NCI-H345 treated with DMSO at 0.1 percent for 48 hours (cell line): ENCODE measurements around the gene ZNF488.

Experiments used
- DNase-seq: peaks from one replicate; lab custom pipeline; 2025; ENCODE audit not compliant: unreplicated experiment; lab: John Stamatoyannopoulos, UW

The ZNF488 gene

DNA sequence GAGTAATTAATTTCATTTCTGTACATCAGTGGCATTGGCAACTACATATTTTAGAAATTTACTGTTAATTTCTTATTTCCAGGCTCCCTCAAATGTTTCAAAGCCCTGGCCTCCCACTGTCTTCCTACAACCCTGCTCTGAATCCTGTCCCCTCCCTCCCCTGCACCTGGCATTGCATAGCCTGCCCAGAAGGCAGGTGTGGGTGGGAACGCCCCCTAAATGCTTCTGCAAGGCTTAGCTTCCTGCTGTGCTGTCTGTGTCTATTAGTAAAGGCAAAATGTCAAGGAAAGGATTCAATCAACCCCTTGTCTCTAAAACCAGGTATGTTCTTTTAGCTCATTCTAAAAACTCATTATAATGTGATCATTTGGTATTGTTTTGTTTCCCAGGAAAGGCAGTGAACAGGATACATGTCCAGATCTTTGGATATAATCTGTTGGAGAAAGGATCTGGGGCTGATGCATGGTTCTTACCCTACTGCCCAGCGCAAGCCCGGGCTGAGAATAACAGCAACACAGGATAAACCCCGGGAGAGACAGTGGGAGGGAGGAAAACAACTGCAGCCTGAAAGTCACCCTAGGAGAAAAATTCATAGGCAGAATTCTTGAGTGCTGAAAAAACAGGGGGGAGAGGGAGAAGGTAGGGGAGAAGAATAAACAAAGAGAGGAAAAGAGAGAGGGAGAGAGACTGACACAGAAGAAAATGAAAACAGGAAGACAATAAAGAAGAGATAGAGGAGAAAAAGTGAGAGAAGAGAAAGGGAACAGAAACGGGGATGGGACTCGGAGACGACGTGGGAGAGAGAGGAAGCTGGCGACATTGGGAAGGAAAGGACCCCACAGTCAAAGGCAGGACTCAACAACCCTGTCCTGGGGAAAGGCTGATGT, 589 bp downstream of the ZNF488 start:
- peak; percentile 66 for DNase-seq

DNA sequence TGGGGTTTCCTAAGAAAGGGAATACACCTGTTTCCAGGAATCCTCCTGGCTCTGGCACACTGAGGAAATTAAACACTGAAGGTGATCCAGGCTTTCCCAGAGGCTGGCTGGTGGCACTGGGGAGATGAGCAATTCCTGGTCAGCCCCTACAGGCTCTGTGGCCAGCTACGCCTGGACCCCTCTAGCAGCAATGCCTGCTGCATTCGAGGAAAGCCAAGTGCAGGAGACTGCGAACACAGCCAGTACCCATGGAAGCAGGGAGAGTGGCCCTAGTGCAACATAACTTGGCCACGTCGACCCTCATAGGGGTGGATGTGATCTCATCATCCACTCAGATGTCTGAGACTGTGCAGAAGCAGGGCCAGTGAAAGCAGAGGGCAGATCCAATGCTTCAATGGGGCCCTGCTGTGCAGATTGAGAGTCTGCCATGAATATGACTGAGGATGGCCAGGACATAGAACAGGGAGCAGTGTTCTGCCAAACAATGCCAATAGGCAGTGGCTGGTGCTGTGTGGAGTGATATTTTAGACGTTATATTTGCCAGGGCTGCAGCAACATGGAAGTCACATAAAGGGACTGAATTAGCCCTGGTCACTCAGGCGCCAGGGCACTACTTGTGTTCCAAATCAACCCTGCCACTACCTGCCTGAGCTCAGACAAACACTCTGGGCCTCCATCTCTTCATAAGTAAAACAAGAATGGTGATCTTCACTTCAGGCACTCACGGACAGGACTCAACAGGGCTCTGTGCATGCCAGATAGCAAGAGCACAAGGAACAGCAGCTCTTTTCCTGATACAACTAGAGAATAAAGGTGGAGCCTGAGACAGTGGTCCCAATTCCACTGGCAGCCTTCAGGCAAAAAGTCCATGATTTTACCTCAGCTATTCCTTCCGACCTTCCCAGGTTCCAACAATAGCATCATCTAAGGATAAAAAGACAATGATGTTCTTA, 2.4 kb downstream of the ZNF488 start:
- no peak for DNase-seq

DNA sequence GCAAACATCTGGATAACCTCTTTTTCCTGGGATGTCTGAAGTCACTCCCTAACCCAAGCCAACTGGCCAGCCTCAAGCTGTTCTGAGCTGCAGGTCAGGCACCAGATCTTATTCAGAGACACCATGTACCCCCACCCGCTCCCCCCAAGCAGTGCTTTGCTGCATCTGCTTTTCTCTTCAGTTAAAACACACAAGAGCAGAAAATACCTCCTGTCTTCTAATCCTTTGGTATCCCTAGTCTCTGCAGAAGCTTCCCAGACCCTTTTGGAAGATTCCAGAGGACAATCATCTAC, 3.0 kb downstream of the ZNF488 start:
- DNase-seq, result no peak

DNA sequence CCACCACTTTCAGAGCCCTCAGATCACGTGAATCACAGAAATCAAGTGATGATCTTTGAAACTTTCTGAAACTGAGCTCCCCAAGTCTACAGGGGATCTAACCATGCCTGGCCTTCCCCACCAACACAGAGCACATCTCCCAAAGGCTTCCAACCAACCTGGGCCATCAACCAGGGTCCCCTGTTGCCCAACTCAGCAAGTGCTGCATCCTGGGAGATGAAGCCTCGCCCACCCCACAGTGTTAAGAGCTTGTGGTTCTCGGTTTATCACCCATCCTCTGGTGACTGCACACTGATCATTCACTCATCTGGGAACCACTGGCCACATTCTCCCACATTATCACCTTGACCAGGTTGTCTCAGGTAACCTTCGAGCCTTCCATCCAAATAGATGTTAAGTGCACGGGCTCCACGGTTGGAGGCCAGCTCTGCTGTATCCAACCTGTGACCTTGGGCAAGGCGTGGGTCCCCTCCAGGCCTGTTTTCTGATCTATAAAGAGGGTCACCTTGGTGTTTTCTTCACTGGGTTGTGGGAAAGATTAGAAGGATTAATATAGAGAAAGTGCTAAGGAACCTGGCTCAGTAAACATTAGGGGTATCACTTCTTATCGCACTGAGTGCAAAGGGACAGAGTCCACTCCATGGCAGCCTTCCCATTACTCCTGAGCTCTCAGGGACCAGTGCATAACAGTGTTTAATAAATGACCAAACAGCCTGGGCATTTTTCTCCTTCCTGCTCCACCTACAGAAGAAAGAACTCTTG, 3.6 kb downstream of the ZNF488 start:
- DNase-seq, result no peak

DNA sequence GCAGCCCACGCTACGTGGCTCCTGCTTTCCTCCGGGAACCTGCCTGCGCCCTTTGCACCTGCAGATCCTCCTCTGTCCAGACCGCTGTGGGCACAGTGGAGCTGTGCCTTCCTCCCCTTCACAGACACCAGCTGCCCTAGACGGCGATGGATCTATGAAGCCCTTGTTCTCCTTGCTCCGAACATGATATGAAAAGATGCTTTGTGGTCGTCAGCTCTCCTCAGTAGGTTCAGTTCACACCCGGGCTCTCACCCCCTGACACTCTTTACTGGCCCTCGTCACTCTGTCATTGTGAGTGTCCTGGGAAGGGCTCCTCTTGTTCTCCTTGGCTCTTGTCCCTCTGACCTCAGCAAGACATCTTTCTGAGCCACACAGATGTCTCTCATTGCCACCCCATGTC, 4.2 kb downstream of the ZNF488 start:
- no peak for DNase-seq

DNA sequence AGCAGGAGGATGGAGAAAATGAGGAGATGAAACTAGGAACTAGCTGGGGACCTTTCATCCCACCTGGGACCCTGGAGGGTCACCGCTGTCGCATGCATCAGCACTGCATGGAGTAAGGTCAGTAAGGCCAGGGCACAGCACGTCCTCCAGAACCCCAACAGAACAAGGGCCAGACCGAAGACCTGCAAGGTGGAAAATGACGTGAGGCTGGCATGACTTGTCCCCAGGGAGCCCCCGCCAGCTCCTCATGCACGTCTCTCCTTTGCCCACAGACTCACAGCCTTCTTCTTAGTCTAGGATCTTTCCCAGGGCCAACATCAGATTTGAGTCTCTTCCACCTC, 4.7 kb downstream of the ZNF488 start:
- DNase-seq, result no peak

DNA sequence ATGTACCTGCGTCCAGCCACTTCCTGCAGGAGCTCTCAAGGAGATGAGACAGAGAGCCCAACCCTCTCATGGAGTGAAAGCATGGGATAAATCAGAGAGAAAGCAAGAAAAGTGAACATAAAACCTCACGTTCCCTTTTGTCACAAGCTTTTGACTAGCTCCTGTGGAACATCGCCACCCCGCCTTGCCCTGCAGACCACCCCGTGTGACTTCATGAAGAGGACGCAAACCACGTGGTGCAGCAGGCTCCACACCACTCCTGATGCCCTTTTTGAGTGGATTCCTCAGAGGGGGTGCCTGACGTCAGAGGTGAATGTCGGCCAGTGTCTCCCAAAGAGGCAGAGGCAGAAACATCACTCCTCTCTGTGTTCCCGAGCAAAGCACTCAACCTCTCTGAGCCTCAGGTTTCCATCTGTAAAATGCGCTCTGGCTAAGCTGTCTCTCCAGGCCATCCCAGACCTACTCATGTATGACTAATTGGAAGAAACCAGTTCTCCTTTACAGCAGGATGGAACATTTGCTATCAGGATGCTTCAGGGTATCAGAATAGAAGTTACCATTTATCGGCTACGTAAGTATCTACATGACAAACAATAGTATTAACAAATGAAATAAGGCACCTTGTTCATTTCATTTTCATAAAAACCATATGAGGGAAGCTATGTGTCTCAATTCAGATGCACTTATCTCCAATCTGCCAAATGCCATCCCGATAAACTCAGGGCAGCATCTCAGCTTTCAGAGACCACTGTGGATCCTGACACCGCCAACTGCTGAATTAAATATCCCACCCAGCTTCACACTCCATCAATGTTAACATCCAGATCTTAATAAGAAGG, 5.3 kb downstream of the ZNF488 start:
- DNase-seq, result no peak

DNA sequence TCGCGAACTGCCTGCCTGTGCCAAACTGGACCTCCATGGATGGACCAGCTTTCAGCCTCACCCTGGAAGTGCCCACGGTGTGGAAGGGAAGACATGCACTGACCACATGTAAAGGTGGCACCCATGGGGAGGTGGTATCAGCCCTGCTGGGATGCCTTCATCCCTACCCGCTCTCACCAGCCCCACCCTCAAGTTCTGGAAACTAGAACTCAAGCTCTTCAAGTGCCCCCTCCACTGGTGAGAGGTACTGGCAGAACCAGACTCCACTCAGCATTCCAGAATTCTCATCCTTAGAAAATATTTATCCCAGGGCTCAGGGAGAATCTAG, 5.9 kb downstream of the ZNF488 start:
- no peak for DNase-seq

DNA sequence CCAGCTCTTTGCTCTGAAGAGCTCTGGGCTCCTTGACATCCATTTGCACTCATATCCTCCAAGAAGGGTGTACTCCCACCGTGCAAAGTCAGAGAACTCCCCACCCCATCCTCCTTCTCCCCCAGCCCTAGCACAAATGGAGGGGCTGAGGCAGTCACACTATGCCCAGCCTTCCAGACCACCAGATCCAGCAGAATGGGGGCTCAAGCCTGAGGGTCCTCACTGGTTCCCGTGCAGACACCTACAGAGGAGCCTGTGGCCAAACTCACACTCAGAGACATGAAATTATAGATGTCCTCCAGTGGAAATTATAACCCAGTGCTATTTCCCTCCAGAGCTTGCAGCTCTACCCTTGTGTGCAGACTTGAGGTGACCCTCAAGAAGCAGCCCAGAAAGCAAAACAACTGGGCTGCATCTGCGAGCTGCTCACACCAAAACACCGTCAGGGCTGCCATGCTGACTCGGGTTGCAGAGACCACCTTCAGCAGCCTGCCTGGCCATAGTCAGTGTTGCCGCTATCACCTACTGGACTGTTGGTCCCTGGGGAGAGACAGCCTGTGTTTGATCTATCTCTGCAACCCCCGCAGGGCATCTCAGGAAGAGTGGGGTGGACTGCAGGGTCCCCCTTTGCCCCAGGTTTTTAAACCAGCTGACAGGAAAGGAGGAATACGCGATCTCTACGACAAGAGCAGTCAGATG, 7.4 kb downstream of the ZNF488 start:
- DNase-seq, result no peak

DNA sequence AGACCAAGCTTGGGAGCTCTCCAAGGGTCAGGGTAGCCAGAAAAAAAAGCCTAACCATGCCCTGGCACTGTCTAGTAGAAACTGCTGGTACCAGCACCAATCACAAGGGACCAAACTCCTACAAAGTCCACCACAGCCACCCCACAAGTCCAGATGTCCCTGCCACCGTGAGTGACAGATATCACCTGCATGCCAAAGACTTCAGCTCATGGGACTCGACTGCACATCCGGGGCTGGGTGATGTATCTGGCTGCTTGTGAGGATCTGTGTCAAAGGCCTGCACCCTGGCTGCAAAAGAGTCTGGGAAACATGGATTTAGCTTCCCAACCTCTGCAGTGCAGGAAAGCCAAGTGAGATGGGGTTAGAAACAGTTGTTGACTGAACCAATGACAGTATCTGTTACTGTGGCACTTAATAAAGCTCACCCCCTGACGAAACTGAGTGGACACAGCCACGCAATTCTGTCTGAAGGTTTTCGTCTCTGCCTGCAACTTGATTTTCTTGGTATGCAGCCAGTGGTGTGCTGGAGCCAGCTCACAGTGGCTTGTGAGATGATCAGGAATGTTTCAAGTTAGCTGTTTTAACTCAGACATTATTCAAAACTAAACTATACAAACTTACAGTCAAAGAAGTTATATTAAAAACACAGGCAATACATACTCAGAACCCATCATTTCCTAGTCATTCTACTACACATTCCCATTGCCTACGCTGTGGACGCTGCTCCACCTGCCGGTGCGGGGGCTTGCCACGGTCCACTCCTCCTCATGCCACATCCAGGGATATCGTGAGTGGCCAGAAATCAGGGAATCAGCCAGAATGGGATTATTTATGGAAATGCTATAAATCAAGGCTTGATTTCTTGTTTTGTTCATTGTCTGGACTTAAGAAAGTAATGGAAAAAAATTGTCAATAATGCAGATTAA, 9.2 kb downstream of the ZNF488 start:
- no peak for DNase-seq

DNA sequence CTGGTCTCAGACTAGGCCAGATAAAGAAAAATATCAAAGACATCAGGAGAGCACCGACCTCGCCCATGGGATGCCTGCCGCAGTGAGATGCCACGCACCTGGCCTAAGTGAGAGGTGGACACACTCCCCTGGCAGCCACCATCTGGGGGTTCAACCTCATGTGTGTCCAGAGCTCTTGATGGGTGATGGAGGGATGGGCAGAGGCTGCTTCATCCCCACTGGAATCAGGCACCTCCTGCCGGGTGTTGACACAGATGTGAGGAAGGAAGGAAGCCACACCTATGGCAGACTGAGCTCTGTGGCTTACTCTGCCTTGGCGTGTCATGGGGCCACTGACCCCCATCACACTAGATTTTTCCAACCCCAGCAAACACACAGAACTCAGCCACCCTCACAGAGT, 11.4 kb downstream of the ZNF488 start:
- no peak for DNase-seq

DNA sequence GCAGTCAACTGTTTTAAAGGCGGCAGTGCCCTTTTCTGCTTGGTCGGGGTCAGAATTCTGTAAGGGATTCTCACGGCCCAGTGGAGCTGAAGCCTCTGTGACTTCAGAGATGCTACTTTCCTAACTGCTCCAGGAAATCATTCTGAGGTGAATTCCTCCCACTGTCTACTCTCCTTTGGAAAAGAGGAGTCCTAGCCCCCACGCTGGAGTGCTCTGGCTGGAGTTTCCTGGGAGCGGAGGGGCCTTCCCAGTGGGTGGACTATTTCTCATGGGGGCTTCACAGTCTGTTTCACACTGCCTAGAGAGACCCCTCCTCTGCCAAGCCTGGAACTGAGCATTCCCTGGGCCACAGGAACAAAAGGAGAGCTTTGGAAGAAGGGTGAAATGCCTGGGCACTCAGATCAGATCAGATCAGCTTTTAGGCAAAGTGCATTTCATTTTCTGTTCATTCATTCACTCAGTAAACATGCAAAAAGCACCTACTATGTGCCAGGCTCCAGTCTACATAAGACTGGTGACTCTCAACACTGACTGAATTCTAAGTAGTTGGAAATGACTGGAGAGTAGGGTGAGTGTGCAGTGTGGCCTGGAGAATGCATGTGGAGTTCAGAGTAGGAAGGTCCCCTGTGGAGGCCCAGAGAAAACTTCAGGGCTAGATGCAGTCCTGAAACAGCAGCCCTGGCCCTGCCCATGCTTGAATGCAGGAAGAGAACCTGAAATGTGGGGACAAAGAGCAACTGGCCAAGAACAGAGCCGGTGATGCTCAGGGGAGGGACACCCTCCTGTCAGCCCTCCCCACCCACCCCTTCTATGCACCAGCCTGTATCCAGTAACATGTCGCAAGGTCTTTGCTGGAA, 12.2 kb downstream of the ZNF488 start:
- no peak for DNase-seq

DNA sequence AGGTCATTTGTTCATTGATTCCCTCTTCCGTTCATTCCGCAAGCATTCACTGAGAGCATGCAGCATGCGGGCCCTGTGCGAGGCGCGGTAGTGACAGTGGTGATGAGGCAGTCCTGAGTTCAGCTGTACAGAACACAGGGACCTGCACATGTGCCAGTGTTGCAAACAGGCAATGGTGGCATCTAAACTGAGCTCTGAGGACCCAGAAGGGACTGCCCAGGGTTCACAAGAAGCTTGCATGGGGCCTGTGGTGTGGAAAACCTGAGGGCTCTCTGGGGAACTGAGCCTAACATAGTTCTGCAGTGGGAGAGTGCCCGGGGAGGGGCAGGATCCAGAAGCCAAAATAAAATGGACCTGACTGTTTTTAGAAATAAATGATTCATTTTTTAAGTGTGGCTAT, 13.2 kb downstream of the ZNF488 start:
- DNase-seq, result no peak

DNA sequence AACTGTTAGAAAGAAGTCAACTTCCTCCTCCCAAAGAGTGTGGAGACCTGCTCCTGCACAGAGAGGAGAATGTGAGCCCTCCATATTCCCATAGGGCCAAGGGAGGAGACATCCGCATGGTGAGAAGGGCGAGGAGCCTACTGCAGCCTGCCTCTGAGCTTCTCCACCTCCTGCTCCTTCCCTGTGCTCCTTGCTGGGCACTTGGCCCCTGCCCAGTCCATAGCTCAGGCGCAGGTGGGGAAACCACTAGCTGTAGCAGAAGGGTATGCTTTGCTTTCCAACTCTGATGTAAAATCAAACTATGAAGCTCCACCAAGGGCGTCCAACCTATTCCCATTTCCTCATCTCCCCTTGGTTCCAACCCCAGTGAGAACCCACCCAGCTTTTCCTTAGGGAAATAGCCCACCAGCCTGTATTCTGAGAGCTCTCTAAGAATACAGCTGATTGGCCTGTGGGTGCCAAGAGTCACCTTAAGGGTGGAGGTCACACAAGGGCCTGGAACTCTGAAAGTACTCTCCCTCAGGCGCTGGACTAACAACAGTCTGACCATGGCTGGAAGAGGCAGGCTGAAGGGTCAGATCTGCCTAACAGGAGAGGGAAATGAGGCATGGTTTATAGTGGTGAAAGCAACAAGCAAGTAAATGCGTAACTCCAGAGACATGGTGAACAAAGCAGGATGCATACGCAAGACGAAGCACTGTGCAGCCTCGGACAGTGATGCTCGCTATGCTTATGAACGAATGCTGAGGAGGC, 13.9 kb downstream of the ZNF488 start:
- DNase-seq, result no peak

DNA sequence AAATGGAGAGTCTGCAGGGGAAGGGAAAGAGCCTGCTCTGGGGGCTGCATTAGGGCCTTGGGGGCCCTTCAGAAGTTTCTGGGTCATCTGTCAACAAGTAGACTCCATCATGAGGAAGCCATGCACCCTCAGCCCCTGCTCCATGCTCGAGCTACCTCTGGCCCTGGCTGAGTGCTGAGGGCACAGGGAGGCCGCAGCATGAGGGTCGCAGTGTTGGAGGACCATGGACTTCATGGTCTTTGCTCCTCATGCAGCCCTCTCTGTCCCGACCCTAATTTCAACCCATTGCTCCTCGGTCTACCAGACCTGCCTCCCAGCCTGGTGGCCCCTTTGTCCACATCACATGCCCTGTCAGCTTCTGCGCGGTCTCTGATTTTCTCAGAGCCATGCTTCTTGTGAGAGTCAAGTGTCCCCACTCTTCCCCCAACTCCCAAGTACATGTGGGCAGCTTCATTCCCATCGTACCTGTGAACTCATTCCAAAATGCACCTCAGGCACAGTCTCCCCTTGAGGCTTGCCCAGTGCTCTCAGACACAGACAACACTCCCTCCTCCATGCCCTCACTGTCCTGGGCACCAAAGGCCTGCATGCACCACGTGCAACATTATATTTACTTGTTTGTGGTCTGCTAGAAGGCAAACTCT, 14.7 kb downstream of the ZNF488 start:
- DNase-seq, result no peak

DNA sequence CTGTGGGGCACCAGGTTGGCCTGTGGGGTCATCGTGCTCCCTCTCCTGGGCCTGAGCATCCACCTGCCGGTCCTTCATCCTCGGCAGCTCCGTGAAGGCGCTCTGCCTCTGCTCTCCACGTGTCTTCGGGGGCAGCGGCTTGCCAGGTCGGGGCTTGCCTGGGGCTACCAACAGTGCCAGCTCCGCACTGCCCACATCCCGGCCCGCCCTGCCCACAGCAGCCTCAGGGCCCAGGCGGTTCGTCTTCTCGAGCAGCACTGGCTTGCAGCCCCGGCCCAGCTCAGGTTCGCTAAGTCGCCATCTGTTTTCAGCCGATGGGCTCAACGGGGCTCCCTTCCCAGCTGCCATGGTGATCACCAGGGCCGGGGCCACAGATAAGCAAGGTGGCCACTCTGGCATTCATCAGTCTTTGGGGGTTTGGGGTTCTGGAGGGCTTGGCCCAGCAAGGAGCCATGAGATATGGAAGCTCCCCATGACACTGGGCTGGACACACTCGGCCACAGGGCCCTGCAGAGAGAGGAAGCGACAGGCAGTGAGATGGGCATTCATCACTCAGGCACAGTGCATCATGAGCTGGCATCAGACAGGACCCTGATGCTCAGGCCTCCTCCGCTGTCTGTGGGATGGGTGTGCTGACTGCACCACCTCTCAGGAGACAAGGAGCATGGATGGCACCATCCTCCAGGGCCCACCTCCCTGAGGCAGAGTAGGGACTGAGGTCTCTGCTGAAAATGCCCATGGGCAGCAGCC, 15.5 kb downstream of the ZNF488 start:
- DNase-seq, result no peak
